Stimulated activated CD4-positive, alpha-beta T cell treated with anti-CD3 and anti-CD28 coated beads, Interleukin-1b, Interleukin-23, amount 100 ng/mL, for 4 hours (primary cell): ENCODE measurements around the gene VWA7.

Experiments
- DNase-seq, 2 donors: peaks; one replicate each; pipeline ENCODE4 v3.0.0-alpha.2; 2020; ENCODE audit warnings: low read depth in 2 of 2

The VWA7 gene

GRCh38 chr6:31730631-31731086, 46.5 kb downstream of the VWA7 start:
- DNase-seq, result no peak

- peak; percentile 50 to 58 for DNase-seq
Measured at GRCh38 chr6:31729979-31730630, 47.0 kb downstream of the VWA7 start.

GRCh38 chr6:31729515-31729978, 47.6 kb downstream of the VWA7 start:
- DNase-seq, result peak; percentile 70 to 72

GRCh38 chr6:31728767-31729514, 48.2 kb downstream of the VWA7 start, which contains the start of gene DDAH2:
TSS of gene DDAH2 (minus strand) at chr6:31729299. CDS start at chr6:31729161, 138 bp downstream.
- no peak for DNase-seq

GRCh38 chr6:31727717-31728671, 49.1 kb downstream of the VWA7 start:
- DNase-seq, result no peak

GRCh38 chr6:31727034-31727716, 50.0 kb downstream of the VWA7 start:
- DNase-seq, result no peak

- no peak for DNase-seq
Measured at GRCh38 chr6:31725502-31726350, 51.4 kb downstream of the VWA7 start.

GRCh38 chr6:31723980-31724691, 53.0 kb downstream of the VWA7 start:
- no peak for DNase-seq

- no peak for DNase-seq
Measured at GRCh38 chr6:31723245-31723979, 53.7 kb downstream of the VWA7 start, which contains the start of gene MPIG6B. TSS of gene MPIG6B (plus strand) at chr6:31723373. CDS start at chr6:31723384, 11 bp downstream.

- no peak for DNase-seq
Measured at GRCh38 chr6:31722173-31722572, 55.0 kb downstream of the VWA7 start.

- DNase-seq, result no peak
Measured at GRCh38 chr6:31721351-31722020, 55.6 kb downstream of the VWA7 start, which contains the start of gene LY6G6C. TSS of gene LY6G6C (minus strand) at chr6:31721746. CDS start at chr6:31721679, 67 bp downstream.

- DNase-seq, result no peak
Measured at GRCh38 chr6:31720196-31720770, 56.8 kb downstream of the VWA7 start.

- no peak for DNase-seq
Measured at GRCh38 chr6:31719001-31719400, 58.1 kb downstream of the VWA7 start.

- no peak for DNase-seq
Measured at GRCh38 chr6:31718265-31718664, 58.9 kb downstream of the VWA7 start.

- no peak for DNase-seq
Measured at GRCh38 chr6:31717499-31718222, 59.5 kb downstream of the VWA7 start.
